Left lung (tissue), 10 donors: ENCODE measurements around the gene EDN2. TPM values are rescaled to one million over a fixed set of nuclear protein-coding genes. Genes with fewer than 3 reads are reported as not detected.

Experiments
- ATAC-seq: fragments of 200-7000 bp; cut with Tn5 transposase; one replicate; pipeline ENCODE4 v1.9.1; 2020; ENCODE audit warnings: moderate library complexity
- DNase-seq, 4 donors: peaks; one replicate each; pipeline ENCODE4 v3.0.0-alpha.2; 2013 to 2020
- H3K27ac ChIP-seq, 2 donors: fragments of 200-600 bp; sonication (generic) in 1 of 2; one replicate each; pipeline versions ENCODE4 v1.5.0 to v1.8.0; 2020 to 2021
- H3K27me3 ChIP-seq, 2 donors: fragments of 200-600 bp; sonication (generic) in 1 of 2; one replicate each; pipeline versions ENCODE4 v1.5.0 to v1.8.0; 2020 to 2021
- H3K36me3 ChIP-seq, 2 donors: fragments of 200-600 bp; sonication (generic) in 1 of 2; one replicate each; pipeline versions ENCODE4 v1.5.0 to v1.8.0; 2020 to 2021
- H3K4me1 ChIP-seq, 2 donors: fragments of 200-600 bp; one replicate each; pipeline ENCODE4 v1.8.0; 2021
- H3K4me3 ChIP-seq, 2 donors: fragments of 200-600 bp; sonication (generic) in 1 of 2; one replicate each; pipeline versions ENCODE4 v1.5.0 to v1.8.0; 2020 to 2021; ENCODE audit warnings: mild to moderate bottlenecking in 1 of 2
- H3K9me3 ChIP-seq, 2 donors: fragments of 200-600 bp; sonication (generic) in 1 of 2; one replicate each; pipeline versions ENCODE4 v1.5.0 to v1.8.0; 2020 to 2021
- CTCF ChIP-seq, 2 donors: fragments of 200-600 bp; sonication (generic) in 1 of 2; IDR thresholded peaks; one replicate each; pipeline versions ENCODE4 v1.5.0 to v1.8.0; 2021; ENCODE audit warnings: antibody characterized with exemption in 2 of 2
- intact Hi-C, 2 donors: fragments of 100-400 bp; cut with DNase I; formaldehyde crosslinking; loops; one replicate each; pipeline versions ENCODE4 v1.11.2 to v1.14.2; 2022
- polyA plus RNA-seq, 6 donors: library from polyadenylated mRNA; unstranded; fragments of 120-200 nt; gene quantifications; one replicate each; pipeline ENCODE4 v1.2.1, GENCODE V29; 2013; ENCODE audit not compliant: insufficient read length in 6 of 6
- total RNA-seq, 2 donors: library from RNA; stranded (reverse); fragmentation: NEBNext Ultra II Directional; extraction: Animal tissue kit (Norgen Biotek cat#: 25700); gene quantifications; one replicate each; pipeline ENCODE4 v1.2.1, GENCODE V29; 2021
- donor health status: DM: no; HTN: yes; CAD: no.
- donor health status: DM: no; HTN: no; CAD: no.

EDN2 gene
- total and polyA plus RNA-seq, 8 donors, result 0.22 to 4.0 (median 0.36) TPM; not detected in 1

- Histone ChIP-seq H3K27me3 (peaks cover 0 to 31% of the 10 kb centered on the region in 2 donors), H3K27ac (peak overlapping the region; percentile 33 to 53), H3K4me3 (no peak overlapping the region), H3K36me3 (no peaks in the 10 kb centered on the region), H3K4me1 (peaks cover 13 to 34% of the 10 kb centered on the region in 2 donors), H3K9me3 (no peaks in the 10 kb centered on the region)
- intact Hi-C loops, result loop anchor here in 1 of 2 donors (5.0 kb wide), 2 partner anchors 150 to 165 kb away; no protein-coding TSS in a partner anchor
- DNase-seq (peak in 3 of 4 donors; percentile 64 to 97 (median 90)), ATAC-seq (peak; percentile 98)
- TF ChIP-seq CTCF (IDR thresholded peaks at IDR 0.05), result peak; percentile 87 to 94
Measured at GRCh38 chr1:41432481-41433280, 51.8 kb downstream of the EDN2 start.

GRCh38 chr1:41431490-41432350 is 52.8 kb downstream of the EDN2 start:
- Histone ChIP-seq H3K27me3 (peaks cover 0 to 22% of the 10 kb centered on the region in 2 donors), H3K4me3 (no peak overlapping the region), H3K36me3 (no peaks in the 10 kb centered on the region), H3K27ac (peak overlapping the region; percentile 33 to 53), H3K4me1 (peaks cover 13 to 34% of the 10 kb centered on the region in 2 donors), H3K9me3 (no peaks in the 10 kb centered on the region)
- ATAC-seq (no peak), DNase-seq (no peak)
- intact Hi-C loops, result loop anchor here in 1 of 2 donors (5.0 kb wide), 2 partner anchors 149 to 164 kb away; no protein-coding TSS in a partner anchor
- no peak for TF ChIP-seq CTCF (IDR thresholded peaks at IDR 0.05)

- ATAC-seq (no peak), DNase-seq (no peak)
- intact Hi-C loops, result loop anchor here in 1 of 2 donors (5.0 kb wide), 2 partner anchors 148 to 163 kb away; no protein-coding TSS in a partner anchor
- H3K4me1 ChIP-seq, result peaks cover 13 to 34% of the 10 kb centered on the region in 2 donors
- no peak overlapping the region for H3K4me3 ChIP-seq
- TF ChIP-seq CTCF (IDR thresholded peaks at IDR 0.05), result no peak
- no peaks in the 10 kb centered on the region for H3K36me3 ChIP-seq
- H3K9me3 ChIP-seq, result no peaks in the 10 kb centered on the region
- no peak overlapping the region for H3K27ac ChIP-seq
- H3K27me3 ChIP-seq, result peaks cover 0 to 11% of the 10 kb centered on the region in 2 donors
Measured at GRCh38 chr1:41430582-41430981, 53.9 kb downstream of the EDN2 start.

- Histone ChIP-seq H3K27me3 (peaks cover 0 to 6% of the 10 kb centered on the region in 2 donors), H3K9me3 (no peaks in the 10 kb centered on the region), H3K27ac (no peak overlapping the region), H3K4me3 (no peak overlapping the region), H3K36me3 (no peaks in the 10 kb centered on the region), H3K4me1 (peaks cover 13 to 34% of the 10 kb centered on the region in 2 donors)
- TF ChIP-seq CTCF (IDR thresholded peaks at IDR 0.05), result no peak
- DNase-seq (no peak), ATAC-seq (no peak)
- intact Hi-C loops, result loop anchor here in 1 of 2 donors (5.0 kb wide), 2 partner anchors 148 to 163 kb away; no protein-coding TSS in a partner anchor
Measured at GRCh38 chr1:41430069-41430468, 54.4 kb downstream of the EDN2 start.
